Epidermal melanocyte (primary cell): ENCODE data around the gene SPEM1.

Experiments used
- DNase-seq: peaks from one replicate; pipeline ENCODE4 v3.0.0; 2011; ENCODE audit warnings: low spot score; ENCODE audit not compliant: insufficient read length

Gene SPEM1

DNA sequence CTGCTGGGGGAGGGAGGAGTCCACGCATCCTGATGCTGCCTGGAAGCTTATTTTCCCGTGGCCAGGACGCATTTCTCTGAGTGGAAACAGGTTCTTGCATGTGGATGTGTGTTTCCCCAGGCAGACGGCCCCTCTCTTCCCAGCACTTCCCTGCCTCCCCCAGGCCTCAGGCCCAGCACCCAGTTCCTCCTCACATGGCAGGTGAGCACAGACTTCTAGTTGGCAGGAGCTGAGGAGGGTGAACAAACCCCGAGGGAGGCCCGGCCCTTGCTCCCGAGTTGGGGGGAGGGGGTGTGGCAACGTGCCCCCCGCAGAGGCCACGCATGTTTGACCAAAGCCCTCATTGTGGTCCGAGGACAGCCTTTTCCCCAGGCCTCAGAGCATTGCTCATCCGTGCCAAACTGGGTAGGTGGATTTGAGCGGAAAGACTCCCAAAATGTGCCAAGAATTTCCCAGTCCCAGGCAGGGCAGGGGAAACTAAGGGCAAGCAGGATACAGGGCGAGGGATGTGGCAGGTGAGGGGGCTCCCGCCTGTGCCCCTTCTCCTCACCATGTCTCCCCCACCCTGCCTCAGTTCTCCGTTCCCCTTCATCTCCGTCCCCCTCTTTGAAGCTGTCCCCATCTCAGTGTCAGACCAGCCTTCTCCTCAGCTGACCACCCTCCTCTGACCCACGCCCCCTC, 1.5 kb upstream of the SPEM1 start:
- DNase-seq, result no peak

DNA sequence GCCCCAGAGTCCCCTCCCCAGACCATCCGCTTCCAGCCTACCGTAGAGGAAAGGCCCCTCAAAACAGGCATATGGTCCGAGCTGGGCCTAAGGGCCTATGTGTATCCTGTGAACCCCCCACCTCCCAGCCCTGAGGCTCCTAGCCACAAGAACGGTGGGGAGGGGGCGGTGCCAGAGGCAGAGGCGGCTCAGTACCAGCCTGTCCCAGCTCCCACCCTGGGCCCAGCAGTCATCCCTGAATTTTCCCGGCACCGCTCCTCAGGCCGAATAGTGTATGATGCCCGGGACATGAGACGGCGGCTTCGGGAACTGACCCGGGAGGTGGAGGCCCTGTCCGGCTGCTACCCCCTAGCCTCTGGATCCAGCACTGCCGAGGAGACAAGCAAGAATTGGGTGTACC, 1.1 kb downstream of the SPEM1 start:
- DNase-seq, result no peak

DNA sequence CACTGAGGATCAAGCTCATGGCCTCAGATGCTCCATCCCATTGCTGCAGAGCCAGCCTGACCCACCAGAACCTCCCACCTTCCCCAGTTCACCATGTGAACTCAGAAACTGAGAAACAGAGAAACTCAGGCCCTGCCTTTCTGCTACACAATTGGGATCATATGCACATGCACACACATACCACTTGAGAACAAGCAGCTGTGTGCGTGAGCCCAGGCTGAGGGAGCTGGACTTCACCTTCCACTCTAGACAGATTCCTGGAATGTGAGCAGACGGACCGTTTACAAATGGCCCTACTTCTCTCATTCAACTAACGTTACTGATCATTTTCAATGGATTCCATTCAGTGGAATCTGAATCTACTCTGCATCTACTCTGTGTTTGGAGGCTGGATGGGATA, 3.6 kb downstream of the SPEM1 start:
- no peak for DNase-seq

DNA sequence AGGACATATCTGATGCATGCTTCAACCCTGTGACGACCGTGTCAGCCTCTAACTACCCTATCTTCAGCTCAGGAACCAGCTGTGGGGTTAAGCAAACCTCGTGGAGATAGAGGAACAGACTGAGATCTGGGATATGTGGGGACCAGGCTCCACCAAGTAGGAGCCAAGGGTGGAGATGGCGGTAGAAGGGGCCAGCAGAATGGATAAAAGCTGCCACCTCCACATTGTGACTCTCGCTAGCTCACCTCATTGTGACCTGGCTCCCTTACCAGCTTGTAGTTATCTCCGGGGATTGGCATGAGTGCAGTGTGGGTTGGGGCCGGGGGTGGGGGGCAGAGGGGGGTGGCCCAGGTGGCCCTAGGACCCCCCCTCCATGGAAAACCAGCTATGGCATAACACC, 5.2 kb downstream of the SPEM1 start, which contains the start of gene SPEM2:
TSS of gene SPEM2 (plus strand) at position 301 of the 400 bp plus-strand sequence. CDS start at position 374, 73 bp downstream.
- no peak for DNase-seq

DNA sequence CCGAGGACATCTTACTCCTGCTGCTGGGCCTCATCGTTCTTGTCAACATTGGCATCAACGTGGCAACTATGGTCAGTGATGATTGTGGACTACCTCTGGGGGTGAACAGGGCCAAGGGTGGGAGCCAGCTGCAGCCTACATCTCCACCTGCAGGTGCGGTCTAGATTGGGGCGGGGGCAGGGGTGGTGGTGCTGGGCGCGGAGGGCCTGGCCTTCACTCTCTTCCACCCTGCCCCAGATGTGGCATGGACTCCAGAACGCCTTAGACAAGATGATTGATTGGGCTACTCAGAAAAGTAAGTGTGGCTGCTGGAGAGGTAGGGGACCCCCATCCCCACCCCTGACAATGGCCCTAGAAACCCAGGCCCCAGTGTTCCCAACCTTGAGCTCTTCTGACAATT, 5.6 kb downstream of the SPEM1 start:
- DNase-seq, result no peak

DNA sequence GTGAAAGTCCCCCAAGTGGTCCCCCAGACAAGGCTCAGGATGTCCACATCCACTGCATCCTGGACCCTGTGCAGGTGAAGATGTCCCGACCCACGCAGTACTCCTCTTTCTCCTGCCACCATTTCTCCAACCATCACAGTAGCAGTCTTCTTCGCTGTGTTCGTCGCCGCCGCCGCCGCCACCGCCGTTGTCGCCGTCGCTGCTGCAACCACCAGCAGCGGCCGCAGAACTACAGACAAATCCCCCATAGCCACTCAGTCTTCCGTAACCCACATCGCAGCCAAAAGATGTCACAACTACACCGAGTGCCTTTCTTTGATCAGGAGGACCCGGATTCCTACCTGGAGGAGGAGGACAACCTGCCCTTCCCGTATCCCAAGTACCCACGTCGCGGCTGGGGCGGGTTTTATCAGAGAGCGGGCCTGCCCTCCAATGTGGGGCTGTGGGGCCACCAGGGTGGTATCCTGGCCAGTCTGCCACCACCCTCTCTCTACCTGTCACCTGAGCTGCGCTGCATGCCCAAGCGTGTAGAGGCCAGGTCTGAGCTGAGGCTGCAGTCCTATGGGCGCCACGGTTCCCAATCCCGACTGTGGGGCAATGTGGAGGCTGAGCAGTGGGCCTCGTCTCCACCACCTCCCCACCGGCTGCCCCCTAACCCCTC, 6.2 kb downstream of the SPEM1 start:
- no peak for DNase-seq

DNA sequence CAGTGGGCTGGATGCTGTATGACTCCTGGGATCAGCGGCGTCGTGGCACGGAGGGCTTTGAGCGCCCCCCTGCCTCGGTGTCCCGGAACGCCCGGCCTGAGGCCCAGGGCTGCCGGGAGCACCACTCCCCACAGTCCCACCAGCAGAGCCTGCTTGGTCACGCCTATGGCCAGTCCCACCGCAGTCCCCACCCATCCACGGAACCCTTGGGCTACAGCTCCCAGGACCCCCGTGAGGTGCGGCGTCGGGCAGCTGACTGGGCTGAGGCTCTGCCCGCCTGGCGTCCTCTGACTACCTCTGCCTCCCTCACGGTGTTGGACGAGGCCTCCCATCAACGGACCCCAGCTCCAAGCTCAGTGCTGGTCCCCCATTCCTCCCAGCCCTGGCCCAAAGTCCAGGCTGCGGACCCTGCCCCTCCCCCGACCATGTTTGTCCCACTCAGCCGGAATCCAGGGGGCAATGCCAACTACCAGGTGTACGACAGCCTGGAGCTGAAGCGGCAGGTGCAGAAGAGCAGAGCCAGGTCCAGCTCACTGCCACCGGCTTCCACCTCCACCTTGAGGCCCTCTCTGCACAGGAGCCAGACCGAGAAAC, 6.9 kb downstream of the SPEM1 start:
- no peak for DNase-seq

DNA sequence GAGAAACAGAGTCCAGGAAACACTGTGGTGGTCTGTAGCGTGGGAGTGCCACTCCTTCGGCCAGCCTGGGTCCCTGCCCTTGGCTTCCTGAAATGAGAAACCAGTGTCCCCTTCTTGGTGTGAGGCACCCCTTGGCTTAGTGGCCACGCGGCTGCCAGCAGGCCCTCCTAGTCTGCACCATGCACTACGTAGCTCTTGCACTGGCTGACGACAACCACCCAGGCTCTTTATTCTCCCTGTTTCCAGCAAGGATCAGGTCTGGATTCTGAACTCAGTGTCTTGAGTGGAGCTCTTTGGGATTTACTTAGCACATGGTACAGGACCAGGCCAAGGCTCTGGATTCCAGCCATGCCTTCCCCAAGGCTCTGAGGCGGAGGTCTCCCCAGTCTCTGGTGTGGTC, 7.4 kb downstream of the SPEM1 start:
- DNase-seq, result no peak

DNA sequence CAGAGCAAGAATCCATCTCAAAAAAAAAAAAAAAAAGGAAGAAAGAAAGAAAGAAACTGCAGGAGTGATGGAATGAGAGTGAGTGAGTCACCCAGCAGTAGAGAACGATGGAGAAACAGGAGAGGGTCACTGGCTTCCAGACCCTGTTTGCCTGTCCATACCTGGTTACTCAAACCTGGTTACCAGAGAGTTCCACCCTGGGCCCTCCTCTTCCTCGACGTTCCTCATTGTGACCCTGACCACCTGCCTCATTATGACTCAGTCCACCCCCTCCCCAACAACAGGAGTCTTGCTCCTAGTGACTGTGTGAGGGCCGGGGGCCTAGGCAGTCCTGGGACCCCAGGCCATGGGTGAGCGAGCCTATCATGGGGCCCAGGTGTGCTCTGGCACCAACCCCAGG, 8.4 kb downstream of the SPEM1 start, which contains the start of gene SPEM3:
TSS of gene SPEM3 (plus strand) at position 301 of the 400 bp plus-strand sequence. CDS start at position 347, 46 bp downstream.
- DNase-seq, result no peak

DNA sequence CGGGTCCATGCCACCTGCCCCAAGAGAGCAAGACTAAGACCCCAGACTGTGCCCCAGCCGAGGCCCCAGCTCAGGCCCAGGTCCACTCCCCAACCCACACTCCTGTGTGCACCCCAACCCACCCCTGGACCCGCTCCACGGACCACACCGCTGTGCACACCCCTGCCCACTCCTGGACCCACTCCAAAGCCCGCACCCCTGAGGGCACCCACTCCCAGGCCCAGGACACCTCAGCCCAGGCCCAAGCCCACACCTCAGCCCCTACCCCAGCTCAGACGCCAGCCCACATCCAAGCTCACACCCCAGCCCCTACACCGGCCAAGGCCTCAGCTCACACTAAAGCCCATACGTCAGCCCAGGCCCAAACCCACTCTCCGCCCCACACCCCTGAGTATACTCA, 9.6 kb downstream of the SPEM1 start:
- DNase-seq, result no peak

DNA sequence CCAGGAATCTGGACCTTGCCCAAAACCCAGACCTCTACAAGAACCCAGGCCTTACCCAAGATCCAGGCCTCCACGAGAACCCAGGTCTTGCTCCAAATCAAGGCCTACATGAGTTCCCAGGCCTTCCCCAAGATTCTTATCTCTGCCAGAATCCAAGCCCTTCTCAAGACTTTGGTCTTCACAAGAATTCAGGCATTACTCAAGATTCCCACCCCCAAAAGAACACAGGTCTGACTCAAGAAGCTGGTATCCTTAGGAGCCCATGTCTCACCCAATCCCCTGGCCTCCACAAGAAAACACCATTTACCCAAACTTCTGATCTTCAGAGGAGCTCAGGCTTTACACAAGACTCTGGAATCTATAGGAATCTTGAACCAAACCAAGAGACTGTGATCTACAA, 11.1 kb downstream of the SPEM1 start:
- no peak for DNase-seq

DNA sequence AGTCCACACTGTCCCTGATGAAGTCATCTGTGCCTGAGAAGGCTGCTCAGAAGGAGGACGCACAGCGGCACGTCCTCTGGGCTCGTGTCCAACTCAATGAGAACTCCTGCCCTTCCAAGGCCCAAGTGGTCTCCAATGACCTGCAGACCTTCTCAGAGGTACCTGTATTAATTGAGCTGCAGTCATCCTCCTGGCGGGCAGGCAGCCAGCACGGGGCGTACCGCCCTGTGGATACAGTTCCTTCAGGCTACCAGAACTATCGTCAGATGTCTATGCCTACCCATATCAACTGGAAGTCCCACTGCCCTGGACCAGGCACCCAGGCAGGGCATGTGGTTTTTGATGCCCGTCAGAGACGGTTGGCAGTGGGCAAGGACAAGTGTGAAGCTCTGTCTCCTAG, 12.2 kb downstream of the SPEM1 start:
- DNase-seq, result no peak

DNA sequence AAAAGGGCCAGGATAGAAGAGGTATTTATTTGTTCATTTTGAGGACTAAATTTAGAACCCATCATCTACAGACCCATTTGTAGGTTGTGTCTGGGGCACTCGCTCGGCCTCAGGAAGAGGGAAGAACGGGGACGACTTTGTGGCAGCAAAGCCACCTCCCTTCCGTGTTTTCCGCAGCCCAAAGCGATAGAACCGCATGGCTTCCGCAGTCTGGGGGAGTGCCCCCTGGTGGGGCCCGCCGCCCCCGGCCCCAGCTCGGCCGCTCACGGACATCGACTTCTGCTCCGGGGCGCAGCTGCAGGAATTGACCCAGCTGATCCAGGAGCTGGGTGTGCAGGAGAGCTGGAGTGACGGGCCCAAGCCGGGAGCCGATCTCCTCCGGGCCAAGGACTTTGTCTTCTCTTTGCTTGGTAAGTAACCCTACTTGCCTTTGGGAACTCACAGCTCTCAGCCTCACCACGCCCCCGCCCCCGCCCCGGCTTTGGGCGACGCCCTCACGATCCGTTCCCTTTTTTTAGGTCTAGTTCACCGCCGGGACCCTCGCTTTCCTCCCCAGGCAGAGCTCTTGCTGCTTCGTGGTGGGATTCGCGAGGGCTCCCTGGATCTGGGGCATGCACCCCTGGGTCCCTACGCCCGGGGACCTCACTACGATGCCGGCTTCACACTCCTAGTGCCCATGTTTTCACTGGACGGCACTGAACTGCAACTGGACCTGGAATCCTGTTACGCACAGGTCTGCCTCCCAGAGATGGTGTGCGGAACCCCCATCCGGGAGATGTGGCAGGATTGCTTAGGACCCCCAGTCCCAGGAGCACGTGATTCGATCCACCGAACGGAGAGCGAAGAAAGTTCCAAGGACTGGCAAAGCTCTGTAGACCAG, 15.8 kb downstream of the SPEM1 start:
- no peak for DNase-seq

DNA sequence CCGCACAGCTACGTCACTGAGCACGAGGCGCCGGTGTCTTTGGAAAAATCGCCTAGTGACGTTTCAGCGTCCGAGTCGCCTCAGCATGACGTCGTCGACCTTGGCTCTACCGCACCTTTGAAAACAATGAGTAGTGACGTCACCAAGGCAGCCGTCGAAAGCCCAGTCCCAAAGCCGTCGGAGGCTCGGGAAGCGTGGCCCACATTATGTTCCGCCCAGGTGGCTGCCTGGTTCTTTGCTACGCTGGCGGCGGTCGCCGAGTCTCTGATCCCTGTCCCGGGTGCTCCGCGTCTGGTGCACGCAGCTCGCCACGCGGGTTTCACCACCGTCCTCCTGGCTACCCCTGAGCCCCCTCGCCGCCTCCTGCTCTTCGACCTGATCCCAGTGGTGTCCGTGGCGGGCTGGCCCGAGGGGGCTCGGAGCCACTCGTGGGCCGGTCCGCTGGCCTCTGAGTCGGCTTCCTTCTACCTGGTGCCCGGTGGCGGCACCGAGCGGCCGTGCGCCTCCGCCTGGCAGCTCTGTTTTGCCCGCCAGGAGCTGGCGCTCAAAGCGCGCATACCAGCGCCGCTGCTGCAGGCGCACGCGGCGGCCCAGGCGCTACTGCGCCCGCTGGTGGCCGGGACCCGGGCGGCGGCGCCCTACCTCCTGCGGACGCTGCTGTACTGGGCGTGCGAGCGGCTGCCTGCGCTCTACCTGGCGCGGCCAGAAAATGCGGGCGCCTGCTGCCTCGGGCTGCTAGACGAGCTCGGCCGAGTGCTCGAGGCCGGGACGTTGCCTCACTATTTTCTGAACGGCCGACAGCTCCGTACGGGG, 16.6 kb downstream of the SPEM1 start:
- no peak for DNase-seq

DNA sequence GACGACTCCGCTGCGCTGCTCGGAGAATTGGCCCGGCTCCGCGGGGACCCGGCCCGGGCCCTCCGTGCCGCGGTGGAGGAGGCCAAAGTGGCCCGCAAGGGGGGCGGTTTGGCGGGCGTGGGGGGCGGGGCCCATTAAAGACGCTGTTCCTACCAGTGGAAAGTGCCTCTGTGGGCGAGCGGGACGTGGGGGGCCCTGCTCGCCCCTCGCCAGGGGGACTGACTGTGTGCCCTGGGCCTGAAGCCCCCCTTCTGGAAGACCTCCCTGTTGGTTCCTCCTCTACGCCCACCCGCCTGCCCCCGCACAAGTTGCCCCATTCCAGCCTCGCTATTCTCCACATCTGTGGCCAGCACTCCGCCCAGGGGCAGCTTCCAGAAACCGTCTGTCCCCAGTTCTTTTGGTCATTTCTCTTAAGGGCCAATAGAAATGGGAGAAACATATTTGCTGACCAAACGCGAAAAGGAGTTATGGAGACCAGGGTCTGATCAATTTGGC, 17.3 kb downstream of the SPEM1 start:
- no peak for DNase-seq

DNA sequence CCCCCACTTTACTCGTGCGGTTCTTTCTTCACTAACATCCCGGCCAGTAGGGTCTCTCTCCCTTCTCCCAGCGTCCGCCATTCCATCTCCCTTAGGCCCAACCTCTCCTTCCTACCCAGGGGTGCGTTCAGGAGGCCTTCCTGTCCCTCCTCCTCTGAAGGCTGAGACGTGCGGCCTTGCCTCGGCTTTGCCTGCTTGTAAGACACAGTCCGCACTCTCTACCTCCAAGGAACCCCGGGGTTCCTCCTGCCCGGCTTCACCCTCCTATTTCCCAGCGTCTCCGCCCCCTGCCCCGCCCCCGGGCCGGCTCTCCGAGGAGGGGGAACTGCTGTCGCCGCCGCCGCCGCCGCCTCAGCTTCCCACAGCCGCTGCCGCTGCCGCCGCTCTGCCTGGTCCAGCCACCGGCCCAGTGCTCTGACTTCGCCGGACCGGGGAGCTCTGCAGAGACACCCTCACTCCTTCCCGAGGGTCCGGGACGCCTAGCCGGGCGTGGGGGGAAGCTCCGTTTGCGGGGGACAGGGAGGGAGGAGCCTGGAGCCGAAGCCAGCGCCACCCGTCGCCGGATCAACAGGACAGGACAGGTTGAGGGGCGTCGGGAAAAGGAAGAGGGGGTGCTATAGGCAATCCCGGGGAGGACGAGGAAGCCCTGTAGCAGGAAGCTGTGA, 18.0 kb downstream of the SPEM1 start:
- no peak for DNase-seq

DNA sequence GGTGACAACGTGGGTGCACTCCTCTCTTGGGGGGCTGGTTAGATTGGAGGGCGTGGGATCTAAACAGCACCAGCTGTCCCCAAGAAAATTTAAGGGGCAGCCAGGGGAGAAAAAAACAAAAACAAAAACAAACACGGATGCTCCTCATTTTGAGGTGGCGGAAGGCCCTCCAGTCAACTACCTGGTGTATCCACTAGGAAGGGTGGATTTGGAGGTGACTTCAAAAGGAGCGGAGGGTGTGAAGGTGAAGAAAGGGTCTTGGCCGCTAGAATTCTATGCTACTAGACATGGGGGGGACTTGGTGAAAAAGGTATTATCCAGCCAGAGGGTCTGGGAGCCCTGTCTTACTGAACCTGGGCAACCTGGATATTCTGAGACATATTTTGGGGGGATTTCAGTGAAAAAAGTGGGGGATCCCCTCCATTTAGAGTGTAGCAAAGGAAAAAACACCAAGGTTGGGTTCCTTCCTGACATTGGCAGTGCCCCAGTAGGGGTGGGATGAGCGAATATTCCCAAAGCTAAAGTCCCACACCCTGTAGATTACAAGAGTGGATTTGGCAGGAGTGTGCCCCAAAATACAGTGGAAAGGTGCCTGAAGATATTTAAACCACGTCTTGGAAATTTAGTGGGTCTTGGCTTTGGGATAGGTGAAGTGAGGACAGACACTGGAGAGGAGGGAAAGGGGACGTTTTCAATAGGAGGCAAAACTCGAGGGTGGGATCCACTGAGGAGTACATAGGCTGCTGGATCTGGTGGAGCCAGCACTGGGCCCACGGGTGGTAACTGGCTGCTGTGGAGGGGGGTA, 18.7 kb downstream of the SPEM1 start:
- DNase-seq, result no peak

DNA sequence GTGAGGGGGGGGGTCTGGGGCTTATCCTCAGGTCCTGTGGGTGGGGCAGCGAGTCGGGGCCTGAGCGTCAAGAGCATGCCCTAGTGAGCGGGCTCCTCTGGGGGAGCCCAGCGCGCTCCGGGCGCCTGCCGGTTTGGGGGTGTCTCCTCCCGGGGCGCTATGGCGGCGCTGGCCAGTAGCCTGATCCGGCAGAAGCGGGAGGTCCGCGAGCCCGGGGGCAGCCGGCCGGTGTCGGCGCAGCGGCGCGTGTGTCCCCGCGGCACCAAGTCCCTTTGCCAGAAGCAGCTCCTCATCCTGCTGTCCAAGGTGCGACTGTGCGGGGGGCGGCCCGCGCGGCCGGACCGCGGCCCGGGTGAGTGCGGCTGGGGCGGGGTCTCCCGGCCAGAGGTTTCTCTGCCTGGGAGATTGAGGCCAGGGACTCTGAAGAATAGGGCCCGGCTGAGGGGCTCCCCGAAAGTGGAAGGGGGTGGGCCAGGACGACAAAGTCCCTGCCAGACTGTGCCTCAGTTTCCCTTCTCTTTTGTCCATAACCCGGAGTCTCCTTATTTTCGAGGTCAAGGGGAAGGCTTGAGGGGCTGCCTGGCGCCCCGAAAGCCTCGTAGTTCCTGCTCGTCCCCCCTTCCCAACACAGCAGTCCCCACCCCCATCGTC, 19.5 kb downstream of the SPEM1 start, which contains the start of gene FGF11:
TSS of gene FGF11 (plus strand) at position 51 of the 651 bp plus-strand sequence. CDS start at position 160, 109 bp downstream.
- no peak for DNase-seq
